OCI-LY1 (cell line): ENCODE measurements around the gene AFF1.

ENCODE experiments used
- H2AFZ ChIP-seq: fragments of 200-600 bp; sonication (generic), shearing (Covaris generic); 2 replicates; pipeline ENCODE4 v1.6.0; 2014; ENCODE audit warnings: antibody characterized with exemption, mild to moderate bottlenecking, low read length
- H3F3A ChIP-seq: fragments of 200-600 bp; sonication (generic), shearing (Covaris generic); 2 replicates; pipeline ENCODE4 v1.6.0; 2014; ENCODE audit warnings: mild to moderate bottlenecking, antibody characterized with exemption, low read length, moderate library complexity; ENCODE audit not compliant: insufficient read depth
- H3K27ac ChIP-seq: fragments of 200-600 bp; sonication (generic); 2 replicates; pipeline ENCODE4 v1.5.1; 2014; ENCODE audit warnings: low read length, mixed run types, mild to moderate bottlenecking, low read depth; ENCODE audit not compliant: poor library complexity, severe bottlenecking
- H3K27me3 ChIP-seq: fragments of 200-600 bp; sonication (generic); 2 replicates; pipeline ENCODE4 v1.6.0; 2014; ENCODE audit warnings: antibody characterized with exemption, mild to moderate bottlenecking, low read length, moderate library complexity; ENCODE audit not compliant: insufficient read depth
- H3K36me3 ChIP-seq: fragments of 200-600 bp; sonication (generic); 2 replicates; pipeline ENCODE4 v1.6.1; 2014; ENCODE audit warnings: mild to moderate bottlenecking, antibody characterized with exemption, low read length, moderate library complexity, mixed read lengths; ENCODE audit not compliant: insufficient read depth
- H3K4me1 ChIP-seq: fragments of 200-600 bp; sonication (generic); 2 replicates; pipeline ENCODE4 v1.5.1; 2014; ENCODE audit warnings: mild to moderate bottlenecking, low read length, moderate library complexity; ENCODE audit not compliant: insufficient read depth, severe bottlenecking
- H3K4me2 ChIP-seq: fragments of 200-600 bp; sonication (generic), shearing (Covaris generic); 2 replicates; pipeline ENCODE4 v1.6.1; 2014; ENCODE audit warnings: low read length
- H3K4me3 ChIP-seq: fragments of 200-600 bp; sonication (generic); 2 replicates; pipeline ENCODE4 v1.5.1; 2014; ENCODE audit warnings: low read length, low read depth, mild to moderate bottlenecking, mixed read lengths; ENCODE audit not compliant: poor library complexity, severe bottlenecking
- H3K79me2 ChIP-seq: fragments of 200-600 bp; shearing (Covaris generic); 2 replicates; pipeline ENCODE4 v1.6.1; 2016; ENCODE audit warnings: mixed run types, low read length, mixed read lengths; ENCODE audit not compliant: insufficient read depth
- H3K9ac ChIP-seq: fragments of 200-600 bp; sonication (generic), shearing (Covaris generic); 2 replicates; pipeline ENCODE4 v1.6.1; 2014; ENCODE audit warnings: mild to moderate bottlenecking, low read length, mixed read lengths
- H3K9me2 ChIP-seq: fragments of 200-600 bp; sonication (generic), shearing (Covaris generic); 2 replicates; pipeline ENCODE4 v1.6.1; 2014; ENCODE audit warnings: low read depth, mild to moderate bottlenecking, low read length, mixed read lengths
- H3K9me3 ChIP-seq: fragments of 200-600 bp; shearing (Covaris generic); 2 replicates; pipeline ENCODE4 v1.6.1; 2014; ENCODE audit warnings: low read length, mixed read lengths
- H4K20me1 ChIP-seq: fragments of 200-600 bp; sonication (generic), shearing (Covaris generic); 2 replicates; pipeline ENCODE4 v1.6.0; 2016; ENCODE audit warnings: mild to moderate bottlenecking, low read length; ENCODE audit not compliant: insufficient read depth
- EZH2 ChIP-seq: fragments of 200-600 bp; sonication (generic), shearing (Covaris generic); IDR thresholded peaks from 2 replicates; pipeline ENCODE4 v1.8.0; 2017; ENCODE audit warnings: borderline replicate concordance, mixed run types, mild to moderate bottlenecking, antibody characterized with exemption, low read length, moderate library complexity, mixed read lengths
- TF ChIP-seq, protein P1 (sequence below): fragments of 200-600 bp; sonication (generic), shearing (Covaris generic); IDR thresholded peaks from 2 replicates; pipeline ENCODE4 v1.5.1; 2017; ENCODE audit warnings: mild to moderate bottlenecking, antibody characterized with exemption, low read length, moderate library complexity, mixed read lengths

Gene AFF1

DNA sequence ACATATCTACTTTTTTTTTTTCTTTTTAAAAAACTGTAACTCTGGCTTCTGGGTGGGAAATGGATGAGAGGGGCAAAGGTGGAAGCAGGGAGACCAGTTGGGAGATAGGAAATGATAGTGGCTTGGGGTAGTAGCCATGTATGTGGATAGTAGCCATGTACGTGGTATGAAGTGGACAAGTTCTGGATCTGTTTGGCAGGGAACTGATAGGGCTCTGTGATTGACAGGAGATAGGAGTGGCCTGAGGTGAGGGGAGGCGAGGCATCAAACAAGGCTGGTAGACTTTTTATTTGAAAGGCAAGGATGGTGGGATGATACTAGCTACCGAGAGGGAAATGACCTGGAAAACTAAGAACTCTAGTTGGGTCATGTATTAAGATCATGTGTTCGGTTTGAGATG lies 117.8 kb downstream of the AFF1 start:
- peaks cover 6% of the 10 kb centered on the region for H3K4me1 ChIP-seq
- no peak overlapping the region for H3K4me3 ChIP-seq
- 0 out of 2 replicates have a peak, but pooled peaks cover 2% of the 10 kb centered on the region for H3K36me3 ChIP-seq
- no peaks in the 10 kb centered on the region for H3K9me3 ChIP-seq
- no peak overlapping the region for H3K27ac ChIP-seq
- no peaks in the 10 kb centered on the region for H3K27me3 ChIP-seq
- H4K20me1 ChIP-seq = no peaks in the 10 kb centered on the region
- no peak overlapping the region for H3K9ac ChIP-seq
- H3K79me2 ChIP-seq = no peaks in the 10 kb centered on the region
- H3K4me2 ChIP-seq = no peak overlapping the region
- H3F3A ChIP-seq = no peaks in the 10 kb centered on the region
- no peaks in the 10 kb centered on the region for H3K9me2 ChIP-seq
- TF ChIP-seq, protein P1, sequence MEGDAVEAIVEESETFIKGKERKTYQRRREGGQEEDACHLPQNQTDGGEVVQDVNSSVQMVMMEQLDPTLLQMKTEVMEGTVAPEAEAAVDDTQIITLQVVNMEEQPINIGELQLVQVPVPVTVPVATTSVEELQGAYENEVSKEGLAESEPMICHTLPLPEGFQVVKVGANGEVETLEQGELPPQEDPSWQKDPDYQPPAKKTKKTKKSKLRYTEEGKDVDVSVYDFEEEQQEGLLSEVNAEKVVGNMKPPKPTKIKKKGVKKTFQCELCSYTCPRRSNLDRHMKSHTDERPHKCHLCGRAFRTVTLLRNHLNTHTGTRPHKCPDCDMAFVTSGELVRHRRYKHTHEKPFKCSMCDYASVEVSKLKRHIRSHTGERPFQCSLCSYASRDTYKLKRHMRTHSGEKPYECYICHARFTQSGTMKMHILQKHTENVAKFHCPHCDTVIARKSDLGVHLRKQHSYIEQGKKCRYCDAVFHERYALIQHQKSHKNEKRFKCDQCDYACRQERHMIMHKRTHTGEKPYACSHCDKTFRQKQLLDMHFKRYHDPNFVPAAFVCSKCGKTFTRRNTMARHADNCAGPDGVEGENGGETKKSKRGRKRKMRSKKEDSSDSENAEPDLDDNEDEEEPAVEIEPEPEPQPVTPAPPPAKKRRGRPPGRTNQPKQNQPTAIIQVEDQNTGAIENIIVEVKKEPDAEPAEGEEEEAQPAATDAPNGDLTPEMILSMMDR = no peak
- TF ChIP-seq EZH2 = no peak
- H2AFZ ChIP-seq = no peak overlapping the region

DNA sequence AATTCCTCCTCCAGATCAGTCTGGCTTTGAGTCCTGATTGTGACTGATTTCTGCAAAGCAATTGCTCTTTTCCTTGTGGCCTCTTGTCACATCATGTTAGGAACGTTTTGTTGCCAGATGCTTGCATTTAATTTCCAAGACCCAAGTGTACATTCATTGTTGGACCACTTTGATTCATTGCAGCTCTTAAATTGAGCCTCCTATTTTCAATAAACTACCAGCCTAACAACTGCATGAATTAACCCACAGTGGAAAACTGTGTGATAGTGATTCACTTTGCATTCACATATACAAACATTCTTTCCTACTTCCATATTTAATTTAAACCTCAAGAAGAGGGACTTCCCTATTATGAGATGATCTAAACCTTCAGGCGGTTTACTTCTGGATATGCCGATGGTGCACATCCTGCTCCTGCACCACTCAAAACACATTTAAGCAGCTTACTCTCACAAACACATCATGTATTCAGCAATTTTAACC lies 118.4 kb downstream of the AFF1 start:
- H3F3A ChIP-seq = no peaks in the 10 kb centered on the region
- no peaks in the 10 kb centered on the region for H3K9me3 ChIP-seq
- H3K27ac ChIP-seq = no peak overlapping the region
- H3K4me3 ChIP-seq = no peak overlapping the region
- H2AFZ ChIP-seq = no peak overlapping the region
- H3K79me2 ChIP-seq = no peaks in the 10 kb centered on the region
- H3K4me1 ChIP-seq = peaks cover 6% of the 10 kb centered on the region
- no peaks in the 10 kb centered on the region for H3K9me2 ChIP-seq
- no peak overlapping the region for H3K9ac ChIP-seq
- no peaks in the 10 kb centered on the region for H3K36me3 ChIP-seq
- no peak for TF ChIP-seq EZH2
- TF ChIP-seq, protein P1 = no peak
- no peaks in the 10 kb centered on the region for H4K20me1 ChIP-seq
- H3K27me3 ChIP-seq = no peaks in the 10 kb centered on the region
- H3K4me2 ChIP-seq = no peak overlapping the region

DNA sequence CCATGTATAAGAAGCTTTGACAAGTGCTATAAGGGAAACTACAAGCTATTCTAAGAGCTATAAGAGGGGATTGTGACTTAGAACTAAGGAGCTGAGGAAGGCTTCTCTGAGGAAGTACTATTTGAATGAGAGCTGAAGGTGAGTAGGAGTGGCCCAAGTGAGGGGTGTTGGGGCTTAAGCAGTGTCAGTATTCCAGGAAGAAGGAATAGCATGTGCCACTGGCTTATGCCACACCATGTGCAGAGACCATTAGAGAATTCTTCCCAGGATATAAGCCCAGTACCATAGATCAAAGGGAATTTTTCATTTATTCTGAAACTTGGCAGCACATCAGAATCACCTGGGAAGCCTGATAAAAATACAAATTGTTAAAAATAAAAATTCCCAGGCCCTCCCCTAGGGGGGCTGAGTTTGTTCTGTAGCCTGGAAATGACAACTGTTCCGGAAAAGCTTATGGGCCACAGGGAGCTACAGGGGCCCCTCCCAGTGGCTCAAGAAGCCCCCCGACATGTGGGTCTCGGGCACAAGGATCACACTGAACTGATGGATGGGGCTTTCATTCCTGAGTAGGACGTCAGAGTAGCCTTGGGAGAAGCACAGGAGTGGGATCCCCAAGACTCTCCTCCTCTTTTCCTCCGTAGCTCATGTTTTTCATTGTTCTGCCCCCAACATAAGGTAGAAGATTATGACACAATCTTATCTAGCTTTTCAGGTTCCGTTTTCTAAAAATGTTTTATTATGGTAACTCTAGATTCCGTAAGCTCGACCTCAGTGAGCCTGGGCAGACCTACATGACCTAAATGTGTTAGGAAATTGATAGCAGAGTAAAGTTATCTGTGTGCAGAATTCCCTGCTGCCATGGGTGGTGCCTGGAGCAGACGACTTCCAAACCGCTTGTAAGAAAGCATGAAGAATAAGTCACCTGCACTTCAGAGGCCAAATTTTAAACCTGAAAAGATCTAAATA lies 119.3 kb downstream of the AFF1 start:
- no peaks in the 10 kb centered on the region for H3F3A ChIP-seq
- H3K36me3 ChIP-seq = no peaks in the 10 kb centered on the region
- TF ChIP-seq EZH2 = no peak
- TF ChIP-seq, protein P1 = no peak
- H3K79me2 ChIP-seq = no peaks in the 10 kb centered on the region
- no peak overlapping the region for H3K9ac ChIP-seq
- H3K27ac ChIP-seq = no peak overlapping the region
- H3K9me3 ChIP-seq = no peaks in the 10 kb centered on the region
- peaks cover 6% of the 10 kb centered on the region for H3K4me1 ChIP-seq
- no peaks in the 10 kb centered on the region for H4K20me1 ChIP-seq
- no peak overlapping the region for H2AFZ ChIP-seq
- no peak overlapping the region for H3K4me3 ChIP-seq
- no peak overlapping the region for H3K4me2 ChIP-seq
- no peaks in the 10 kb centered on the region for H3K9me2 ChIP-seq
- no peaks in the 10 kb centered on the region for H3K27me3 ChIP-seq
